OCI-LY7 (cell line): ENCODE data around the gene PURB. TPM values are rescaled to one million over a fixed set of nuclear protein-coding genes. Genes with fewer than 3 reads are reported as not detected.

Experiments
- BruUV-seq: library from RNA; stranded (reverse); fragments of 400-500 nt; replicated peaks from 2 replicates; lab custom pipeline; 2021; lab: Mats Ljungman, UMichigan
- CTCF ChIA-PET: fragments of 300-600 bp; sonication (Branson Sonifier 250); formaldehyde crosslinking; loops from one replicate; lab custom pipeline; 2022; ENCODE audit warnings: antibody characterized with exemption; ENCODE audit not compliant: unreplicated experiment; lab: Charles Lee
- POLR2A ChIA-PET: fragments of 300-600 bp; sonication (Branson Sonifier 250); formaldehyde crosslinking; loops from one replicate; lab custom pipeline; 2022; ENCODE audit warnings: antibody characterized with exemption; lab: Charles Lee
- DNase-seq: peaks from one replicate; pipeline ENCODE4 v3.0.0-alpha.2; 2015; ENCODE audit warnings: low spot score
- H2AFZ ChIP-seq: fragments of 200-600 bp; sonication (generic), shearing (Covaris generic); 2 replicates; pipeline ENCODE4 v1.6.1; 2014; ENCODE audit warnings: mild to moderate bottlenecking, antibody characterized with exemption, low read length, moderate library complexity
- H3K27ac ChIP-seq: fragments of 200-600 bp; sonication (generic); 2 replicates; pipeline ENCODE4 v1.5.1; 2014; ENCODE audit warnings: mixed run types, low read depth, mild to moderate bottlenecking, moderate library complexity, low read length, inconsistent platforms; ENCODE audit not compliant: poor library complexity, severe bottlenecking
- H3K36me3 ChIP-seq: fragments of 200-600 bp; sonication (generic); 2 replicates; pipeline ENCODE4 v1.6.1; 2014; ENCODE audit warnings: mild to moderate bottlenecking, antibody characterized with exemption, low read length, moderate library complexity, mixed read lengths; ENCODE audit not compliant: insufficient read depth
- H3K4me1 ChIP-seq: fragments of 200-600 bp; sonication (generic); 2 replicates; pipeline ENCODE4 v1.5.1; 2014; ENCODE audit warnings: mild to moderate bottlenecking, low read length; ENCODE audit not compliant: insufficient read depth, poor library complexity, severe bottlenecking
- H3K4me2 ChIP-seq: fragments of 200-600 bp; sonication (generic); 2 replicates; pipeline ENCODE4 v1.6.1; 2014; ENCODE audit warnings: mild to moderate bottlenecking, low read length
- H3K4me3 ChIP-seq: fragments of 200-600 bp; sonication (generic); 2 replicates; pipeline ENCODE4 v1.5.1; 2014; ENCODE audit warnings: mild to moderate bottlenecking, low read depth, low read length; ENCODE audit not compliant: poor library complexity, severe bottlenecking
- H3K79me2 ChIP-seq: fragments of 200-600 bp; sonication (generic); 2 replicates; pipeline ENCODE4 v1.6.1; 2016; ENCODE audit warnings: low read depth, mild to moderate bottlenecking, low read length, moderate library complexity, mixed read lengths; ENCODE audit not compliant: insufficient read depth
- H3K9me2 ChIP-seq: fragments of 200-600 bp; sonication (generic); 2 replicates; pipeline ENCODE4 v1.6.1; 2016; ENCODE audit warnings: mild to moderate bottlenecking, low read length, mixed read lengths; ENCODE audit not compliant: insufficient read depth
- H3K9me3 ChIP-seq: fragments of 200-600 bp; sonication (generic); 2 replicates; pipeline ENCODE4 v1.6.1; 2014; ENCODE audit warnings: mild to moderate bottlenecking, mixed run types, low read length, mixed read lengths
- H4K20me1 ChIP-seq: fragments of 200-600 bp; sonication (generic); 2 replicates; pipeline ENCODE4 v1.6.1; 2014; ENCODE audit warnings: mild to moderate bottlenecking, antibody characterized with exemption, low read length, moderate library complexity, mixed read lengths; ENCODE audit not compliant: insufficient read depth
- CTCF ChIP-seq: fragments of 200-600 bp; sonication (generic); conservative IDR thresholded peaks from 2 replicates; pipeline ENCODE4 v1.5.1; 2014; ENCODE audit warnings: mild to moderate bottlenecking, antibody characterized with exemption, low read length, moderate library complexity, mixed read lengths
- EZH2phosphoT487 ChIP-seq: fragments of 200-600 bp; sonication (generic); IDR thresholded peaks from 2 replicates; pipeline ENCODE4 v1.6.1; 2018; ENCODE audit warnings: low read depth, borderline replicate concordance, mild to moderate bottlenecking, mixed run types, antibody characterized with exemption, low read length, moderate library complexity, mixed read lengths
- intact Hi-C: fragments of 100-400 bp; cut with micrococcal nuclease; formaldehyde crosslinking; loops from one replicate; pipeline ENCODE4 v1.10.0; 2022; ENCODE audit not compliant: unreplicated experiment
- total RNA-seq, 2 experiments: library from RNA; depleted of rRNA in 1 of 2; stranded (reverse); fragments of >200 nt in 1 of 2; shearing (Covaris generic) in 1 of 2; gene quantifications; 2 replicates each; pipeline ENCODE4 v1.2.3, GENCODE V29; 2014 to 2022

PURB gene
- total RNA-seq, 2 experiments from 2014 or later = 15.2 to 22.7 TPM

- H3K9me2 ChIP-seq = no peaks in the 10 kb centered on the region
- H3K9me3 ChIP-seq = no peaks in the 10 kb centered on the region
- no TSS peak for BruUV-seq
- H3K79me2 ChIP-seq = no peaks in the 10 kb centered on the region
- H3K27ac ChIP-seq = no peak overlapping the region
- DNase-seq = no peak
- CTCF ChIA-PET = no interaction called here
- intact Hi-C loops = no loop called here
- no peaks in the 10 kb centered on the region for H3K4me1 ChIP-seq
- POLR2A ChIA-PET = no interaction called here
- H3K36me3 ChIP-seq = no peaks in the 10 kb centered on the region
- H4K20me1 ChIP-seq = no peaks in the 10 kb centered on the region
- H3K4me3 ChIP-seq = no peak overlapping the region
- no peak overlapping the region for H3K4me2 ChIP-seq
- H2AFZ ChIP-seq = no peak overlapping the region
- TF ChIP-seq CTCF (no peak), EZH2phosphoT487 (no peak)
These were observed 26.6 kb upstream of the PURB start for GRCh38 chr7:44911911-44912310.

GRCh38 chr7:44909596-44910389 is 24.5 kb upstream of the PURB start:
- H3K27ac ChIP-seq = no peak overlapping the region
- no peaks in the 10 kb centered on the region for H3K9me2 ChIP-seq
- no peak for DNase-seq
- H3K36me3 ChIP-seq = no peaks in the 10 kb centered on the region
- H3K79me2 ChIP-seq = no peaks in the 10 kb centered on the region
- H3K9me3 ChIP-seq = no peaks in the 10 kb centered on the region
- intact Hi-C loops = no loop called here
- BruUV-seq = no TSS peak
- H3K4me1 ChIP-seq = no peaks in the 10 kb centered on the region
- TF ChIP-seq EZH2phosphoT487 = no peak
- no peak for TF ChIP-seq CTCF
- H4K20me1 ChIP-seq = no peaks in the 10 kb centered on the region
- no peak overlapping the region for H2AFZ ChIP-seq
- no peak overlapping the region for H3K4me3 ChIP-seq
- POLR2A ChIA-PET = no interaction called here
- H3K4me2 ChIP-seq = no peak overlapping the region
- CTCF ChIA-PET = no interaction called here

- Histone ChIP-seq H3K27ac (no peak overlapping the region), H3K79me2 (no peaks in the 10 kb centered on the region), H2AFZ (no peak overlapping the region), H3K9me2 (no peaks in the 10 kb centered on the region), H3K9me3 (no peaks in the 10 kb centered on the region), H3K4me3 (no peak overlapping the region), H4K20me1 (no peaks in the 10 kb centered on the region), H3K36me3 (no peaks in the 10 kb centered on the region), H3K4me1 (no peaks in the 10 kb centered on the region), H3K4me2 (no peak overlapping the region)
- no peak for DNase-seq
- ChIA-PET POLR2A (interaction anchor here (0.9 to 1.3 kb wide), 3 partner anchors 9 to 26 kb away, joined by 3 to 4 read pairs (median 4); no protein-coding TSS in a partner anchor), CTCF (interaction anchor here (0.5 kb wide), 1 partner anchor 21 kb away, joined by 3 read pairs; no protein-coding TSS in a partner anchor)
- TF ChIP-seq EZH2phosphoT487 = no peak
- no peak for TF ChIP-seq CTCF
- no TSS peak for BruUV-seq
- intact Hi-C loops = no loop called here
These were observed 21.6 kb upstream of the PURB start for GRCh38 chr7:44906965-44907364.
